K562 (cell line): ENCODE data around the gene EIF4G2.

Source experiments
- AFF4 ChIP-seq: sonication (generic); formaldehyde crosslinking; IDR thresholded peaks from 2 replicates; pipeline ENCODE4 v1.8.0; 2023; ENCODE audit warnings: mild to moderate bottlenecking, missing genetic modification reagents
- BRCA1 ChIP-seq, 2 experiments: fragments of 450-650 bp in 1 of 2; sonication (generic) in 1 of 2; formaldehyde crosslinking in 1 of 2; IDR thresholded peaks; 2 replicates each; pipeline versions ENCODE4 v1.5.0 to v1.6.1; 2017 to 2020; ENCODE audit warnings: mild to moderate bottlenecking in 1 of 2, missing genetic modification reagents in 1 of 2
- CTCF ChIP-seq, 3 experiments: IDR thresholded peaks in 2 of 3; conservative IDR thresholded peaks in 1 of 3; 2 replicates each; pipeline ENCODE4 v1.5.1; 2011 to 2012; ENCODE audit warnings: low read length in 3 of 3, mild to moderate bottlenecking in 3 of 3, control low read depth in 2 of 3, improper control_type of control experiment in 1 of 3, inconsistent platforms in 1 of 3, low read depth in 1 of 3, mixed read lengths in 1 of 3, moderate library complexity in 1 of 3; ENCODE audit not compliant: insufficient read depth in 2 of 3
- L3MBTL2 ChIP-seq: fragments of 450-650 bp; IDR thresholded peaks from 2 replicates; pipeline ENCODE4 v1.6.1; 2016; ENCODE audit warnings: mild to moderate bottlenecking, moderate library complexity
- MXI1 ChIP-seq: IDR thresholded peaks from 2 replicates; pipeline ENCODE4 v1.6.1; 2011; ENCODE audit warnings: low read depth, mild to moderate bottlenecking, improper control_type of control experiment, low read length
- MYC ChIP-seq, 2 experiments: fragments of 250-450 bp in 1 of 2; sonication (Bioruptor Pico) in 1 of 2; IDR thresholded peaks; 2 replicates each; pipeline versions ENCODE4 v1.5.1 to v1.6.1; 2012 to 2021; ENCODE audit warnings: low read depth in 2 of 2, borderline replicate concordance in 1 of 2, improper control_type of control experiment in 1 of 2, low read length in 1 of 2, mild to moderate bottlenecking in 1 of 2, moderate library complexity in 1 of 2
- PCBP2 ChIP-seq: fragments of 200-400 bp; formaldehyde crosslinking; IDR thresholded peaks from 2 replicates; pipeline ENCODE4 v1.6.1; 2018; ENCODE audit warnings: low read length, low read depth, mild to moderate bottlenecking, moderate library complexity; ENCODE audit not compliant: poor library complexity, severe bottlenecking
- POLR2AphosphoS5 ChIP-seq: IDR thresholded peaks from 2 replicates; pipeline ENCODE4 v1.6.1; 2011; ENCODE audit warnings: mild to moderate bottlenecking, low read depth, low read length, moderate library complexity; ENCODE audit not compliant: control insufficient read depth, insufficient read depth
- POU5F1 ChIP-seq: fragments of 150-350 bp; IDR thresholded peaks from 2 replicates; pipeline ENCODE4 v1.6.1; 2014; ENCODE audit warnings: borderline replicate concordance, low read length, low read depth, mild to moderate bottlenecking; ENCODE audit not compliant: partially characterized antibody
- PYGO2 ChIP-seq: fragments of 450-650 bp; IDR thresholded peaks from 2 replicates; pipeline ENCODE4 v1.6.1; 2016; ENCODE audit warnings: mild to moderate bottlenecking, missing genetic modification characterization, moderate library complexity, missing compliant biosample characterization
- RAD21 ChIP-seq, 2 experiments: fragments of 250-450 bp in 1 of 2; fragments of 450-650 bp in 1 of 2; sonication (Bioruptor Pico) in 1 of 2; formaldehyde crosslinking in 1 of 2; IDR thresholded peaks in 1 of 2; conservative IDR thresholded peaks in 1 of 2; 2 replicates each; pipeline versions ENCODE4 v1.4.0 to v1.8.0; 2020 to 2022; ENCODE audit warnings: mild to moderate bottlenecking in 2 of 2, moderate library complexity in 1 of 2
- ZNF3 ChIP-seq: fragments of 250-450 bp; sonication (Bioruptor Pico); IDR thresholded peaks from 2 replicates; pipeline ENCODE4 v1.5.0; 2021; ENCODE audit warnings: mild to moderate bottlenecking, moderate library complexity
- ZNF785 ChIP-seq: fragments of 250-450 bp; sonication (Bioruptor Pico); IDR thresholded peaks from 2 replicates; pipeline ENCODE4 v1.4.0; 2020; ENCODE audit warnings: mild to moderate bottlenecking

DNA sequence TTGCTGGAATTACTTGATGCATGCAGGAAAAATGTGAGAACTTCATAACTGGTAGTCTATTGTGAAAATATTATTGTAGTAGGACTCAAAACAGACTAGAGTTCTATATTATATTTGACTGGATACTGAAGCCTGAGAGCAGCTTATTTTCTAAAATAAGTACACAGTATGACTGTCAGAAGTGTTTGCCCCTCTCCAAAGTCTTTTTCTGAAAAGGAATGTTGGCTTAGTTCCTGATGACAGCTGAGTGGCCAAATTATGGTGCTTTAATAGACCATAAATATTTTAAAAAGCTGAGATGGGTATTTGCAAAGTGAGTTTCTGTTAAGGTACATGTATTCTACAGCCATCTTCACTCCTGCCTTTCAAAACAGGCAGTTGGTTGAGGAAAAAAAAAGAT lies 36.1 kb upstream of the EIF4G2 start:
- TF ChIP-seq ZNF785 (CRISPR knock-in tag) (no peak), POLR2AphosphoS5 (no peak), POU5F1 (no peak), PYGO2 (tag) (no peak), CTCF (IDR thresholded peaks at IDR 0.05 in 2 of 3, conservative IDR thresholded peaks at IDR 0.05 in 1 of 3; ENCODE audit: insufficient read depth in 2 of 3, low read depth in 1 of 3, low read length in 3 of 3) (no peak), MXI1 (no peak), ZNF3 (CRISPR knock-in tag) (no peak), BRCA1 (IDR thresholded peaks at IDR 0.05) (no peak), BRCA1 (CRISPR knock-in tag; IDR thresholded peaks at IDR 0.05) (no peak), AFF4 (CRISPR knock-in tag) (no peak), PCBP2 (no peak), RAD21 (CRISPR knock-in tag; conservative IDR thresholded peaks at IDR 0.05 in 1 of 2, IDR thresholded peaks at IDR 0.05 in 1 of 2) (no peak), MYC (IDR thresholded peaks at IDR 0.05; ENCODE audit: low read depth, low read length) (no peak), MYC (CRISPR knock-in tag; IDR thresholded peaks at IDR 0.05; ENCODE audit: borderline replicate concordance, low read depth) (no peak), L3MBTL2 (no peak)
